Measurements from ENCODE around the gene TNK2. TPM values are rescaled to one million over a fixed set of nuclear protein-coding genes. Genes with fewer than 3 reads are reported as not detected.

TNK2 gene
- total RNA-seq, 1 donor from 2014 or later = 46.2 TPM

GRCh38 chr3:195900436-195901355 lies 7.7 kb downstream of the TNK2 start:
- Mint-ChIP-seq H3K27ac (ENCODE audit: unreplicated experiment) (no peak overlapping the region), H3K36me3 (ENCODE audit: unreplicated experiment) (no peaks in the 10 kb centered on the region), H3K4me1 (ENCODE audit: low read depth, unreplicated experiment) (peaks cover 26% of the 10 kb centered on the region)

GRCh38 chr3:195899701-195900435 lies 8.5 kb downstream of the TNK2 start:
- TF ChIP-seq CTCF (IDR thresholded peaks at IDR 0.05; ENCODE audit: partially characterized antibody, unreplicated experiment) = no peak
- Mint-ChIP-seq H3K4me3 (ENCODE audit: unreplicated experiment) (peak overlapping the region; percentile 35), H3K27ac (ENCODE audit: unreplicated experiment) (peak overlapping the region; percentile 88), H3K27me3 (ENCODE audit: unreplicated experiment) (peaks cover 9% of the 10 kb centered on the region), H3K9me3 (ENCODE audit: unreplicated experiment) (peaks cover 18% of the 10 kb centered on the region), H3K4me1 (ENCODE audit: low read depth, unreplicated experiment) (peaks cover 26% of the 10 kb centered on the region), H3K36me3 (ENCODE audit: unreplicated experiment) (no peaks in the 10 kb centered on the region)
- DNase-seq = no peak

More at GRCh38 chr3:195900436-195901355, 7.7 kb downstream of the TNK2 start:
- TF ChIP-seq CTCF (IDR thresholded peaks at IDR 0.05; ENCODE audit: partially characterized antibody, unreplicated experiment) = no peak
- no peak for DNase-seq
- Mint-ChIP-seq H3K4me3 (ENCODE audit: unreplicated experiment) (peak overlapping the region; percentile 46), H3K27me3 (ENCODE audit: unreplicated experiment) (peaks cover 9% of the 10 kb centered on the region), H3K9me3 (ENCODE audit: unreplicated experiment) (peaks cover 18% of the 10 kb centered on the region)

GRCh38 chr3:195897853-195898415 lies 10.4 kb downstream of the TNK2 start:
- H3K4me1 Mint-ChIP-seq (ENCODE audit: low read depth, unreplicated experiment) = peaks cover 40% of the 10 kb centered on the region
- H3K27me3 Mint-ChIP-seq (ENCODE audit: unreplicated experiment) = peaks cover 9% of the 10 kb centered on the region
- H3K9me3 Mint-ChIP-seq (ENCODE audit: unreplicated experiment) = peaks cover 18% of the 10 kb centered on the region
- H3K36me3 Mint-ChIP-seq (ENCODE audit: unreplicated experiment) = no peaks in the 10 kb centered on the region
- no peak for TF ChIP-seq CTCF (IDR thresholded peaks at IDR 0.05; ENCODE audit: partially characterized antibody, unreplicated experiment)
- DNase-seq = peak; percentile 9
- no peak overlapping the region for H3K27ac Mint-ChIP-seq (ENCODE audit: unreplicated experiment)
- H3K4me3 Mint-ChIP-seq (ENCODE audit: unreplicated experiment) = no peak overlapping the region

- Mint-ChIP-seq H3K27ac (ENCODE audit: unreplicated experiment) (peak overlapping the region; percentile 15), H3K9me3 (ENCODE audit: unreplicated experiment) (peaks cover 18% of the 10 kb centered on the region), H3K4me1 (ENCODE audit: low read depth, unreplicated experiment) (peaks cover 40% of the 10 kb centered on the region), H3K4me3 (ENCODE audit: unreplicated experiment) (no peak overlapping the region), H3K36me3 (ENCODE audit: unreplicated experiment) (no peaks in the 10 kb centered on the region), H3K27me3 (ENCODE audit: unreplicated experiment) (peaks cover 9% of the 10 kb centered on the region)
- DNase-seq = no peak
- TF ChIP-seq CTCF (IDR thresholded peaks at IDR 0.05; ENCODE audit: partially characterized antibody, unreplicated experiment) = no peak
Measured at GRCh38 chr3:195897081-195897852, 11.1 kb downstream of the TNK2 start.
